GM12878 (cell line): ENCODE measurements around the gene CASR. TPM values are rescaled to one million over a fixed set of nuclear protein-coding genes. Genes with fewer than 3 reads are reported as not detected.
A peak's percentile ranks its signal among the peaks of the same experiment; 100 is the strongest.

Experiments
- ASH2L ChIP-seq: fragments of 300-600, 200-600 bp; sonication (generic); IDR thresholded peaks from 2 replicates; pipeline ENCODE4 v1.6.1; 2017; ENCODE audit warnings: low read depth, mild to moderate bottlenecking, borderline replicate concordance
- BACH1 ChIP-seq: fragments of 450-650 bp; IDR thresholded peaks from 2 replicates; pipeline ENCODE4 v1.6.1; 2017; ENCODE audit warnings: mild to moderate bottlenecking, borderline replicate concordance
- CHD2 ChIP-seq: IDR thresholded peaks from 2 replicates; pipeline ENCODE4 v1.6.1; 2011; ENCODE audit warnings: low read depth, low read length, improper control_type of control experiment, borderline replicate concordance
- DPF2 ChIP-seq: fragments of 450-650 bp; IDR thresholded peaks from 2 replicates; pipeline ENCODE4 v1.6.1; 2017; ENCODE audit warnings: mild to moderate bottlenecking
- EP300 ChIP-seq, 2 experiments: fragments of 150-350 bp in 1 of 2; IDR thresholded peaks; 2 replicates each; pipeline ENCODE4 v1.6.1; 2011 to 2012; ENCODE audit warnings: low read depth in 2 of 2, low read length in 2 of 2, borderline replicate concordance in 1 of 2, improper control_type of control experiment in 1 of 2, inconsistent platforms in 1 of 2; ENCODE audit not compliant: control insufficient read depth in 1 of 2
- IKZF1 ChIP-seq: fragments of 450-650 bp; conservative IDR thresholded peaks from 2 replicates; pipeline ENCODE4 v1.6.1; 2017; ENCODE audit warnings: antibody characterized with exemption, mild to moderate bottlenecking
- IKZF2 ChIP-seq, 2 experiments: fragments of 450-650 bp; IDR thresholded peaks; 2 replicates each; pipeline ENCODE4 v1.6.1; 2017; ENCODE audit warnings: mild to moderate bottlenecking in 2 of 2, moderate library complexity in 2 of 2
- MTA2 ChIP-seq: fragments of 450-650 bp; IDR thresholded peaks from 2 replicates; pipeline ENCODE4 v1.6.1; 2016; ENCODE audit warnings: low read depth, mild to moderate bottlenecking, moderate library complexity
- RBBP5 ChIP-seq: fragments of 200-600 bp; sonication (generic); conservative IDR thresholded peaks from 2 replicates; pipeline ENCODE4 v1.6.1; 2016
- SMARCA5 ChIP-seq: fragments of 450-650 bp; IDR thresholded peaks from 2 replicates; pipeline ENCODE4 v1.6.1; 2017; ENCODE audit warnings: mild to moderate bottlenecking
- polyA plus RNA-seq, 11 experiments: library from polyadenylated mRNA; depleted of rRNA in 4 of 11; unstranded in 6 of 11; stranded (reverse) in 5 of 11; fragments of >200 nt; fragmentation: Nextera tagmentation in 4 of 11; fragmentation: Illumina TruSeq in 1 of 11; extraction: Ambion mirVana in 4 of 11; extraction: Trizol in 1 of 11; gene quantifications; 1 replicate in 1 of 11; 2 replicates in 10 of 11; pipeline versions ENCODE4 v1.2.1 to v1.2.3, GENCODE V29; 2011 to 2016; ENCODE audit warnings: inconsistent platforms in 2 of 11, missing spikeins in 2 of 11, low read depth in 1 of 11
- total RNA-seq, 4 experiments: library from RNA; depleted of rRNA in 3 of 4; stranded (reverse); fragments of >200 nt in 3 of 4; fragmentation: Illumina TruSeq in 1 of 4; extraction: Trizol in 1 of 4; gene quantifications; 2 replicates each; pipeline versions ENCODE4 v1.2.1 to v1.2.3, GENCODE V29; 2013 to 2021
- TF ChIP-seq, protein P1 (sequence below): IDR thresholded peaks from 2 replicates; pipeline ENCODE4 v1.6.1; 2012; ENCODE audit warnings: low read length, inconsistent platforms
- TF ChIP-seq, protein P2 (sequence below): fragments of 450-650 bp; IDR thresholded peaks from 2 replicates; pipeline ENCODE4 v1.6.1; 2017; ENCODE audit warnings: mild to moderate bottlenecking

CASR gene
- total and polyA plus RNA-seq, 10 of the 15 experiments (the other 5 are each of a cell fraction or from before 2014, with no cell fraction given), result 0.04 to 0.37 (median 0.11) TPM

DNA sequence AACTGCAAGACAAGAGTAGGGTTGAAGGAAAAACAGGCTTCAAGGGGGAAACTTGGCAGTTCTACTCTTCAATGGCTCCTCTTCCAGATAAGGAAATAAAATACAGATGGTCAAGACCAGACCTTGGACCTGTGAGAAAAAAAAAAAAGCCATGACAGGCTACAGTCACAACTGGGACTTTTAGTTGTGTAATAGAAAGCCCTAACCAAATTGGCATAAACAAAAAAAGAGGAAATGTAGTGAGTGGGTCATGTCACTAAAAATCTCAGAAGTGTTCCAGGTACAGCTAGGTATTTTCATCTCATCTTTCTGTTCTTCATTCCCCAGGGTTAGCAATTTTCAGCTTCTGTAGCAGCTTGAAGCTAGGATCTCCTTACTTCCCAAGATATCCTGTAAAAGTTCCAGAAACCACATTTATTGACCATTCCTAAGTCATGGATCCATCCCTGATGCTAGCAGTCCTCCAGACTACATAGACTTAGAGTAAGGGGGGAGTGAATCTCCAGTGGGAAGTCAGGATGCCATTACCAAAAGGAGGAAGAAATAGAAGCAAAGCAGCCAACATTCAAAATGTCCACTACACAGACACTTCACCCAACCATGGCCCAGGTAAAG is 80.6 kb downstream of the CASR start (continued):
- TF ChIP-seq EP300 (IDR thresholded peaks at IDR 0.05; ENCODE audit: borderline replicate concordance in 1 of 2, control insufficient read depth in 1 of 2, low read depth in 2 of 2, low read length in 2 of 2) (peak in 1 of 2 experiments; percentile 45; a peak in 2 of 4 replicates), BACH1 (no peak), ASH2L (no peak), SMARCA5 (no peak), CHD2 (0 out of 2 replicates have a peak, but pooled peaks have one; percentile 20), MTA2 (0 out of 2 replicates have a peak, but pooled peaks have one; percentile 12), RBBP5 (no peak), DPF2 (no peak), IKZF2 (IDR thresholded peaks at IDR 0.05) (peak; percentile 57 to 69), IKZF1 (peak; percentile 68; the same call in 1 of the 2 replicates)
- TF ChIP-seq, protein P1, sequence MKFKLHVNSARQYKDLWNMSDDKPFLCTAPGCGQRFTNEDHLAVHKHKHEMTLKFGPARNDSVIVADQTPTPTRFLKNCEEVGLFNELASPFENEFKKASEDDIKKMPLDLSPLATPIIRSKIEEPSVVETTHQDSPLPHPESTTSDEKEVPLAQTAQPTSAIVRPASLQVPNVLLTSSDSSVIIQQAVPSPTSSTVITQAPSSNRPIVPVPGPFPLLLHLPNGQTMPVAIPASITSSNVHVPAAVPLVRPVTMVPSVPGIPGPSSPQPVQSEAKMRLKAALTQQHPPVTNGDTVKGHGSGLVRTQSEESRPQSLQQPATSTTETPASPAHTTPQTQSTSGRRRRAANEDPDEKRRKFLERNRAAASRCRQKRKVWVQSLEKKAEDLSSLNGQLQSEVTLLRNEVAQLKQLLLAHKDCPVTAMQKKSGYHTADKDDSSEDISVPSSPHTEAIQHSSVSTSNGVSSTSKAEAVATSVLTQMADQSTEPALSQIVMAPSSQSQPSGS, result peak; percentile 44; the same call in 1 of the 2 replicates
- TF ChIP-seq, protein P2, sequence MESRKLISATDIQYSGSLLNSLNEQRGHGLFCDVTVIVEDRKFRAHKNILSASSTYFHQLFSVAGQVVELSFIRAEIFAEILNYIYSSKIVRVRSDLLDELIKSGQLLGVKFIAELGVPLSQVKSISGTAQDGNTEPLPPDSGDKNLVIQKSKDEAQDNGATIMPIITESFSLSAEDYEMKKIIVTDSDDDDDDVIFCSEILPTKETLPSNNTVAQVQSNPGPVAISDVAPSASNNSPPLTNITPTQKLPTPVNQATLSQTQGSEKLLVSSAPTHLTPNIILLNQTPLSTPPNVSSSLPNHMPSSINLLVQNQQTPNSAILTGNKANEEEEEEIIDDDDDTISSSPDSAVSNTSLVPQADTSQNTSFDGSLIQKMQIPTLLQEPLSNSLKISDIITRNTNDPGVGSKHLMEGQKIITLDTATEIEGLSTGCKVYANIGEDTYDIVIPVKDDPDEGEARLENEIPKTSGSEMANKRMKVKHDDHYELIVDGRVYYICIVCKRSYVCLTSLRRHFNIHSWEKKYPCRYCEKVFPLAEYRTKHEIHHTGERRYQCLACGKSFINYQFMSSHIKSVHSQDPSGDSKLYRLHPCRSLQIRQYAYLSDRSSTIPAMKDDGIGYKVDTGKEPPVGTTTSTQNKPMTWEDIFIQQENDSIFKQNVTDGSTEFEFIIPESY, result no peak
- TF ChIP-seq, all 136 proteins: peak for 13
